Erythroblast (primary cell): Measurements from ENCODE around the gene DIPK1C.
"Not testable (repeated sequence)": the region's sequence is repeated elsewhere in the genome, so short reads cannot be mapped to it uniquely, and the experiment has no call there.

Experiments used
- DNase-seq, 2 experiments: peaks; one replicate each; lab custom pipeline; 2025; lab: John Stamatoyannopoulos, UW
- GATA1 ChIP-seq: IDR thresholded peaks from 2 replicates; pipeline ENCODE4 v1.6.1; 2011; ENCODE audit warnings: low read depth, mild to moderate bottlenecking, control low read depth, low read length, moderate library complexity
- POLR2A ChIP-seq: IDR thresholded peaks from 2 replicates; pipeline ENCODE4 v1.6.1; 2011; ENCODE audit warnings: mild to moderate bottlenecking, low read length

DIPK1C gene

GRCh38 chr18:74457043-74457724 is at the start of gene DIPK1C:
DIPK1C (minus strand) TSS chr18:74457308; CDS start chr18:74457259, 49 bp downstream.
- DNase-seq: no peak
- TF ChIP-seq GATA1 (no peak), POLR2A (no peak)

DNA sequence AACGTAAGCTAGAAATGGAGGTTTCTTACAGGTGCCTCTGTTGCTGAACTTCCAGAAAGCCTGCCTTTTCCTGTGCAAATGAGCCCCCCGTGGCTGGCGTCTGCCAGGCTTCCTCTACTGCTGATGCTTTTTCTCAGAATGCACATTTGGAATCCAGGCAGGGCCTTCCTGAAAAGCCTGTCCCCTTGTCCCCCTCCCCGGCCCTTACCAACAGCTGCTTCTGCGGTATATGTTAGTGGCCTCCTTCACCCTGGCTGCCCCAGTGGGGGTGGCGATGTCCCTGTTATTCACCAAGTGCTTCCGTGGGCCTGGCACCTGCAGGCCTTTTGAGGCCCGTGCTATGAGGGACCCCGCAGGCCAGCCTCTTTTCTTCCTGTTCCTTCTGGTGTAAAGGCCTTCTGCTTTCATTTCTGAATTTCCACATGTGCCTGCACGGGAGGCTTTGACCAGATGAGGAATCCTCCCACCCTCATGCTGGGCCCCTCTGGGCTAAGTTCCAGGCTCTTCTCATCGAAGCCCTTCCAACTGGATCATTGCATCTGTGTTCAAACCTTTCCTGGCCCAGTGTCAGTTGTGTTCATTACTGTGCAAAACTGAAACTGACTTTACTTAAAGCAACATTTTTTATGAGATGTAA is 49.5 kb upstream of the DIPK1C start:
- TF ChIP-seq POLR2A (no peak), GATA1 (no peak)
- no peak for DNase-seq

GRCh38 chr18:74505776-74506175 is 48.7 kb upstream of the DIPK1C start:
- no peak for DNase-seq
- no peak for TF ChIP-seq GATA1
- no peak for TF ChIP-seq POLR2A

- no peak for TF ChIP-seq GATA1
- no peak for TF ChIP-seq POLR2A
- DNase-seq: no peak
These were observed 46.0 kb upstream of the DIPK1C start for GRCh38 chr18:74503137-74503536.

GRCh38 chr18:74501386-74501785 is 44.3 kb upstream of the DIPK1C start:
- DNase-seq: no peak
- no peak for TF ChIP-seq POLR2A
- TF ChIP-seq GATA1: no peak

DNA sequence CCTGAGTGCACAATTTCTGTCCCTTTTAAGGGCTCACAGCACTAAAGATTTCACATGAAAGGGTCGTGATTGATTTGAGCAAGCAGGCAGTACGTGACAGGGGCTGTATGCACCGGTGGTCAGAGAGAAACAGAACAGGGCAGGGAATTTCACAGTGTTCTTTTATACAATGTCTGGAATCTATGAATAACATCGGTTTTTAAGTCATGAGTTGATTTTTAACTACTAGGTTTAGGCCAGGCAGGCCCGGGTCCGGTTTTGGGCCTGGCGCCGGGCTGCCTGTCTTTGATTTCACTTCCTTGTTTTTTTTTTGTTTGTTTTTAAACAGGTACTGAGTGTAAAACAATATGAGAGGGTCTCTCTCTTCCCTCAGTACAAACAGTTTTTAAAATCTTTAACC is 43.7 kb upstream of the DIPK1C start:
- DNase-seq: not testable (repeated sequence)

- no peak for DNase-seq
- TF ChIP-seq GATA1 (no peak), POLR2A (no peak)
These were observed 43.3 kb upstream of the DIPK1C start for GRCh38 chr18:74500372-74500771.

DNA sequence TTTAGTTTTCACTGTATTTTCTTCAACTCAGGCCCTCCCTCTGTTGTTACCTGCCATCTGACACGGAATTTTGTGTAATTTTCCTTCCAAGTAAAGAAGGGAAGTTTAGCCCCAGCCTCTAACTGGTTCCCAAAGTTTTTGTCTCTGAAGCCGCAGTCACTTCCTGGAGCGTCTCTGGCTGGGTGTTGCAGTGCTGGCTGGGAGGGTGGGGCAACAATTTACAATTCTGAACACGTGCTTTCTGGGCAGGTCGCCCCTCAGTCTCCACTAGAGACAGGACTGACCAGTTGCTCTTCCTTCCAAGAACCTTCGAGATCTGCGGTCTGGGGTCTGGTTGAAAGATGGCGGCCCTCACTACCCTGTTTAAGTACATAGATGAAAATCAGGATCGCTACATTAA is 42.5 kb upstream of the DIPK1C start:
- TF ChIP-seq POLR2A (no peak), GATA1 (no peak)
- peak; percentile 69 to 75 for DNase-seq

GRCh38 chr18:74498712-74499627 is 41.9 kb upstream of the DIPK1C start:
- peak; percentile 52 to 70 for DNase-seq
- TF ChIP-seq POLR2A (no peak), GATA1 (no peak)

- no peak for TF ChIP-seq POLR2A
- TF ChIP-seq GATA1: no peak
- DNase-seq: no peak
These were observed 40.7 kb upstream of the DIPK1C start for GRCh38 chr18:74497778-74498177.

- DNase-seq: peak in 1 of 2 experiments; percentile 37
- TF ChIP-seq POLR2A (no peak), GATA1 (no peak)
These were observed 40.2 kb upstream of the DIPK1C start for GRCh38 chr18:74497324-74497676.

DNA sequence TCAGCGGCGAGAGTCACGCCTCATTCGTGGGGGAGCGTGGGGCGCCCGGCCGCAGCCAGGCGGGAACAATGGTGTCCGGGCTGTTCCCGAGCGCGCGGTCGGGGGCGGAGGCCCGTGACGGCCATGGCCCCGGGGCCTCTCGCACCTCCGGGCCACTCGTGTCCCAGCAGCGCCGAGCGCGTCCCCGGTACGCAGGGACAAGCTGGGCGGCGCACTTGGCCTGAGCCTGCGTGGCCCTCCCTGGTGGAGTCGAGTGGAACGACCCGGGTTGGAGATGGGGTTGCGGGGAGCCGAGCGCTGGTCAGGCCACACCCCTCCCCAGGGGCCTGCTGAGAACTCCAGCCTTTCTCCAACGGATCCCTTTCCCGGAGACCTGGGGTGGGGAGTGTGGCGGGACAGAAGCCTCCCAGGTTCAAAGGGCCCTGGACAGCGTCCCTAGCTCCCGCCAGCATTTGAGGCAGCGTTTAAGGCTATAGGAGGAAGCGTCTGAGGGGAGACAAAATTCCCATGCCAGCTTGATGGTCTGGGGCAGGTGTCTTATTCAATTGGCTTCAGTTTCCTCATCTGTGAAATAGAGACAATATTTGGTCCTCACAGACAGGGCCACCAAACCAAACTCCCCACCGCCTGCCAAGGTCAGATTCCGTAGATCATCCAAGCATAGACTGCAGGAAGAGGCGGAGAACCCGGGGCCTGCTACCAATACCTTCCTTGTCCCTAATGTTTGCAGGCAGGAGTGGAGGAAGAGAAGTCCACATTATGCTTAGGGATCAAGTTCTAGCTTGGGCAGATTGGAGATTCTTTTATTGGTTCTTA is 39.6 kb upstream of the DIPK1C start:
- TF ChIP-seq GATA1 (no peak), POLR2A (no peak)
- peak; percentile 76 to 81 for DNase-seq
